GM12878 (cell line): ENCODE data around the gene ATXN1. TPM values are rescaled to one million over a fixed set of nuclear protein-coding genes. Genes with fewer than 3 reads are reported as not detected.

Source experiments
- ATAC-seq: fragments of 200-7000 bp; cut with Tn5 transposase; 3 replicates; pipeline ENCODE4 v1.9.1; 2020; ENCODE audit warnings: mild to moderate bottlenecking, moderate library complexity
- BruUV-seq: library from RNA; stranded (reverse); fragments of 400-500 nt; replicated peaks from 2 replicates; lab custom pipeline; 2021; lab: Mats Ljungman, UMichigan
- CTCF ChIA-PET: fragments of 300-600 bp; sonication (Branson Sonifier 250); formaldehyde crosslinking; extraction: SDS; loops from one replicate; lab custom pipeline; 2021; ENCODE audit warnings: inconsistent platforms; lab: Yijun Ruan, JAX
- POLR2A ChIA-PET: fragments of 350-600 bp; formaldehyde crosslinking; extraction: SDS; loops from one replicate; lab custom pipeline; 2021; ENCODE audit warnings: inconsistent platforms; lab: Charles Lee
- RAD21 ChIA-PET: fragments of 300-600 bp; sonication (Branson Sonifier 250); formaldehyde crosslinking; loops from one replicate; lab custom pipeline; 2023; ENCODE audit warnings: antibody characterized with exemption; ENCODE audit not compliant: unreplicated experiment; lab: Charles Lee
- SMC1A ChIA-PET: fragments of 300-600 bp; sonication (Branson Sonifier 250); formaldehyde crosslinking; loops from one replicate; lab custom pipeline; 2023; ENCODE audit not compliant: unreplicated experiment, uncharacterized antibody; lab: Charles Lee
- DNase-seq: peaks from one replicate; pipeline ENCODE4 v3.0.0-alpha.2; 2011; ENCODE audit warnings: low read depth, low spot score
- FAIRE-seq: peaks from 3 replicates; lab custom pipeline; 2011; peaks lifted over from hg19 to GRCh38; lab: Jason Lieb, UNC
- H2AFZ ChIP-seq: 2 replicates; pipeline ENCODE4 v1.6.0; 2011; ENCODE audit warnings: low read depth, low read length, control low read depth; ENCODE audit not compliant: control insufficient read depth
- H3K27ac ChIP-seq: 2 replicates; pipeline ENCODE4 v1.5.1; 2011; ENCODE audit warnings: control low read depth; ENCODE audit not compliant: control insufficient read depth, insufficient read depth
- H3K27me3 ChIP-seq, 2 experiments: replicated peaks in 1 of 2; 2 replicates each; pipeline versions ENCODE4 v1.6.0 to v1.6.1; 2011; ENCODE audit warnings: low read length in 1 of 2; ENCODE audit not compliant: control insufficient read depth in 2 of 2, insufficient read depth in 2 of 2
- H3K36me3 ChIP-seq, 2 experiments: 2 replicates each; pipeline ENCODE4 v1.5.1; 2011; ENCODE audit warnings: low read length in 1 of 2; ENCODE audit not compliant: control insufficient read depth in 2 of 2, insufficient read depth in 2 of 2
- H3K4me1 ChIP-seq: 2 replicates; pipeline ENCODE4 v1.6.1; 2011; ENCODE audit warnings: mild to moderate bottlenecking, low read length, moderate library complexity, mixed read lengths; ENCODE audit not compliant: control insufficient read depth, insufficient read depth
- H3K4me2 ChIP-seq: 2 replicates; pipeline ENCODE4 v1.6.0; 2011; ENCODE audit warnings: control low read depth; ENCODE audit not compliant: control insufficient read depth, insufficient read depth
- H3K4me3 ChIP-seq: fragments of 200-600 bp; sonication (generic); 2 replicates; pipeline ENCODE4 v1.5.1; 2016
- H3K79me2 ChIP-seq: 2 replicates; pipeline ENCODE4 v1.6.0; 2011; ENCODE audit warnings: low read length; ENCODE audit not compliant: control insufficient read depth, insufficient read depth
- H3K9ac ChIP-seq: 2 replicates; pipeline ENCODE4 v1.8.0; 2011; ENCODE audit warnings: low read length, control low read depth, mixed read lengths; ENCODE audit not compliant: control insufficient read depth, insufficient read depth
- H3K9me3 ChIP-seq: replicated peaks from 3 replicates; pipeline ENCODE4 v1.5.1; 2011; ENCODE audit warnings: mild to moderate bottlenecking, low read length; ENCODE audit not compliant: control insufficient read depth, insufficient read depth
- H4K20me1 ChIP-seq: 2 replicates; pipeline ENCODE4 v1.6.0; 2011; ENCODE audit not compliant: control insufficient read depth, insufficient read depth
- BHLHE40 ChIP-seq, 2 experiments: fragments of 450-650 bp in 1 of 2; IDR thresholded peaks; 2 replicates each; pipeline ENCODE4 v1.6.1; 2011 to 2017; ENCODE audit warnings: low read depth in 2 of 2, borderline replicate concordance in 1 of 2, improper control_type of control experiment in 1 of 2, low read length in 1 of 2, mild to moderate bottlenecking in 1 of 2
- EED ChIP-seq: sonication (generic); IDR thresholded peaks from 2 replicates; pipeline ENCODE4 v1.6.1; 2016; ENCODE audit warnings: antibody characterized with exemption, low read depth
- MEF2A ChIP-seq: IDR thresholded peaks from 2 replicates; pipeline ENCODE4 v1.6.1; 2011; ENCODE audit warnings: low read depth, mild to moderate bottlenecking, low read length, moderate library complexity; ENCODE audit not compliant: insufficient read depth
- SIX5 ChIP-seq: IDR thresholded peaks from 2 replicates; pipeline ENCODE4 v1.6.1; 2011; ENCODE audit warnings: mild to moderate bottlenecking, low read depth, low read length, moderate library complexity; ENCODE audit not compliant: severe bottlenecking
- TARDBP ChIP-seq: IDR thresholded peaks from 2 replicates; pipeline ENCODE4 v1.6.1; 2016; ENCODE audit warnings: borderline replicate concordance
- WGBS: methylation state at CpG from one replicate; pipeline ENCODE4 v1.1.6; 2016; ENCODE audit warnings: low lambda C conversion rate; ENCODE audit not compliant: insufficient replicate concordance, insufficient coverage; ENCODE audit errors: missing lambda C conversion rate; 5-methylcytosine and 5-hydroxymethylcytosine counted together
- in situ Hi-C: fragments of 300-500 bp; cut with MboI; formaldehyde crosslinking; loops from 9 replicates; pipeline ENCODE4 v1.14.3; 2018; ENCODE audit warnings: mixed read lengths
- intact Hi-C: fragments of 100-400 bp; cut with micrococcal nuclease; formaldehyde crosslinking; loops from one replicate; pipeline ENCODE4 v1.14.2; 2022; ENCODE audit not compliant: unreplicated experiment
- polyA plus RNA-seq, 11 experiments: library from polyadenylated mRNA; depleted of rRNA in 4 of 11; unstranded in 6 of 11; stranded (reverse) in 5 of 11; fragments of >200 nt; fragmentation: Nextera tagmentation in 4 of 11; fragmentation: Illumina TruSeq in 1 of 11; extraction: Ambion mirVana in 4 of 11; extraction: Trizol in 1 of 11; gene quantifications; 1 replicate in 1 of 11; 2 replicates in 10 of 11; pipeline versions ENCODE4 v1.2.1 to v1.2.3, GENCODE V29; 2011 to 2016; ENCODE audit warnings: inconsistent platforms in 2 of 11, missing spikeins in 2 of 11, low read depth in 1 of 11
- total RNA-seq, 4 experiments: library from RNA; depleted of rRNA in 3 of 4; stranded (reverse); fragments of >200 nt in 3 of 4; fragmentation: Illumina TruSeq in 1 of 4; extraction: Trizol in 1 of 4; gene quantifications; 2 replicates each; pipeline versions ENCODE4 v1.2.1 to v1.2.3, GENCODE V29; 2013 to 2021
- TF ChIP-seq, protein P1 (sequence below): fragments of 450-650 bp; IDR thresholded peaks from 2 replicates; pipeline ENCODE4 v1.6.1; 2016; ENCODE audit warnings: mild to moderate bottlenecking
- TF ChIP-seq, protein P2 (sequence below): IDR thresholded peaks from 2 replicates; pipeline ENCODE4 v1.6.1; 2012; ENCODE audit warnings: improper control_type of control experiment, low read depth, low read length; ENCODE audit not compliant: insufficient replicate concordance

ATXN1 gene
- total and polyA plus RNA-seq, 10 of the 15 experiments (the other 5 are each of a cell fraction or from before 2014, with no cell fraction given) = 12.2 to 51.2 (median 20.5) TPM

GRCh38 chr6:16278750-16279149 lies 482.5 kb downstream of the ATXN1 start:
- in situ Hi-C loops (no loop called here), intact Hi-C loops (no loop called here)
- 82% methylated on average over 9 of the region's 9 CpGs for WGBS
- Histone ChIP-seq H3K27me3 (no peaks in the 10 kb centered on the region; a peak in 2 of 4 replicates), H3K9me3 (no peaks in the 10 kb centered on the region), H3K4me2 (no peak overlapping the region), H3K27ac (no peak overlapping the region), H2AFZ (no peak overlapping the region), H4K20me1 (no peaks in the 10 kb centered on the region), H3K79me2 (no peaks in the 10 kb centered on the region), H3K4me1 (no peaks in the 10 kb centered on the region), H3K9ac (no peak overlapping the region)
- no TSS peak for BruUV-seq
- no peak for DNase-seq
- FAIRE-seq = no peak
- POLR2A ChIA-PET = no interaction called here
- CTCF ChIA-PET = no interaction called here
- no peak for TF ChIP-seq SIX5
- no peak for TF ChIP-seq TARDBP
- no peak for TF ChIP-seq MEF2A
- TF ChIP-seq, protein P1, sequence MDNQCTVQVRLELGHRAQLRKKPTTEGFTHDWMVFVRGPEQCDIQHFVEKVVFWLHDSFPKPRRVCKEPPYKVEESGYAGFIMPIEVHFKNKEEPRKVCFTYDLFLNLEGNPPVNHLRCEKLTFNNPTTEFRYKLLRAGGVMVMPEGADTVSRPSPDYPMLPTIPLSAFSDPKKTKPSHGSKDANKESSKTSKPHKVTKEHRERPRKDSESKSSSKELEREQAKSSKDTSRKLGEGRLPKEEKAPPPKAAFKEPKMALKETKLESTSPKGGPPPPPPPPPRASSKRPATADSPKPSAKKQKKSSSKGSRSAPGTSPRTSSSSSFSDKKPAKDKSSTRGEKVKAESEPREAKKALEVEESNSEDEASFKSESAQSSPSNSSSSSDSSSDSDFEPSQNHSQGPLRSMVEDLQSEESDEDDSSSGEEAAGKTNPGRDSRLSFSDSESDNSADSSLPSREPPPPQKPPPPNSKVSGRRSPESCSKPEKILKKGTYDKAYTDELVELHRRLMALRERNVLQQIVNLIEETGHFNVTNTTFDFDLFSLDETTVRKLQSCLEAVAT = no peak
- TF ChIP-seq, all 136 proteins: peak for 0
- no peaks in the 10 kb centered on the region for H3K36me3 ChIP-seq
- H3K4me3 ChIP-seq = no peak overlapping the region
- ChIA-PET RAD21 (no interaction called here), SMC1A (no interaction called here)
- ATAC-seq = no peak

GRCh38 chr6:16278048-16278724 lies 483.1 kb downstream of the ATXN1 start:
- intact Hi-C loops = no loop called here
- no peaks in the 10 kb centered on the region; a peak in 2 of 4 replicates for H3K27me3 ChIP-seq
- FAIRE-seq = no peak

More at GRCh38 chr6:16278048-16278724, 483.1 kb downstream of the ATXN1 start:
- Histone ChIP-seq H3K27ac (no peak overlapping the region), H4K20me1 (no peaks in the 10 kb centered on the region), H3K9me3 (no peaks in the 10 kb centered on the region), H3K9ac (no peak overlapping the region), H3K4me1 (no peaks in the 10 kb centered on the region), H3K4me3 (no peak overlapping the region), H3K79me2 (no peaks in the 10 kb centered on the region), H3K4me2 (no peak overlapping the region), H3K36me3 (no peaks in the 10 kb centered on the region), H2AFZ (no peak overlapping the region)
- WGBS = 59% methylated on average over 10 of the region's 10 CpGs
- RAD21 ChIA-PET = no interaction called here
- in situ Hi-C loops = no loop called here
- DNase-seq = no peak
- no peak for ATAC-seq
- SMC1A ChIA-PET = interaction anchor here (0.6 to 1.0 kb wide), 2 partner anchors 38 to 496 kb away, joined by 3 read pairs; no protein-coding TSS in a partner anchor
- POLR2A ChIA-PET = no interaction called here
- TF ChIP-seq, protein P2, sequence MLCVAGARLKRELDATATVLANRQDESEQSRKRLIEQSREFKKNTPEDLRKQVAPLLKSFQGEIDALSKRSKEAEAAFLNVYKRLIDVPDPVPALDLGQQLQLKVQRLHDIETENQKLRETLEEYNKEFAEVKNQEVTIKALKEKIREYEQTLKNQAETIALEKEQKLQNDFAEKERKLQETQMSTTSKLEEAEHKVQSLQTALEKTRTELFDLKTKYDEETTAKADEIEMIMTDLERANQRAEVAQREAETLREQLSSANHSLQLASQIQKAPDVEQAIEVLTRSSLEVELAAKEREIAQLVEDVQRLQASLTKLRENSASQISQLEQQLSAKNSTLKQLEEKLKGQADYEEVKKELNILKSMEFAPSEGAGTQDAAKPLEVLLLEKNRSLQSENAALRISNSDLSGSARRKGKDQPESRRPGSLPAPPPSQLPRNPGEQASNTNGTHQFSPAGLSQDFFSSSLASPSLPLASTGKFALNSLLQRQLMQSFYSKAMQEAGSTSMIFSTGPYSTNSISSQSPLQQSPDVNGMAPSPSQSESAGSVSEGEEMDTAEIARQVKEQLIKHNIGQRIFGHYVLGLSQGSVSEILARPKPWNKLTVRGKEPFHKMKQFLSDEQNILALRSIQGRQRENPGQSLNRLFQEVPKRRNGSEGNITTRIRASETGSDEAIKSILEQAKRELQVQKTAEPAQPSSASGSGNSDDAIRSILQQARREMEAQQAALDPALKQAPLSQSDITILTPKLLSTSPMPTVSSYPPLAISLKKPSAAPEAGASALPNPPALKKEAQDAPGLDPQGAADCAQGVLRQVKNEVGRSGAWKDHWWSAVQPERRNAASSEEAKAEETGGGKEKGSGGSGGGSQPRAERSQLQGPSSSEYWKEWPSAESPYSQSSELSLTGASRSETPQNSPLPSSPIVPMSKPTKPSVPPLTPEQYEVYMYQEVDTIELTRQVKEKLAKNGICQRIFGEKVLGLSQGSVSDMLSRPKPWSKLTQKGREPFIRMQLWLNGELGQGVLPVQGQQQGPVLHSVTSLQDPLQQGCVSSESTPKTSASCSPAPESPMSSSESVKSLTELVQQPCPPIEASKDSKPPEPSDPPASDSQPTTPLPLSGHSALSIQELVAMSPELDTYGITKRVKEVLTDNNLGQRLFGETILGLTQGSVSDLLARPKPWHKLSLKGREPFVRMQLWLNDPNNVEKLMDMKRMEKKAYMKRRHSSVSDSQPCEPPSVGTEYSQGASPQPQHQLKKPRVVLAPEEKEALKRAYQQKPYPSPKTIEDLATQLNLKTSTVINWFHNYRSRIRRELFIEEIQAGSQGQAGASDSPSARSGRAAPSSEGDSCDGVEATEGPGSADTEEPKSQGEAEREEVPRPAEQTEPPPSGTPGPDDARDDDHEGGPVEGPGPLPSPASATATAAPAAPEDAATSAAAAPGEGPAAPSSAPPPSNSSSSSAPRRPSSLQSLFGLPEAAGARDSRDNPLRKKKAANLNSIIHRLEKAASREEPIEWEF = no peak
- TF ChIP-seq BHLHE40 (IDR thresholded peaks at IDR 0.05; ENCODE audit: borderline replicate concordance in 1 of 2, low read depth in 2 of 2, low read length in 1 of 2) = no peak
- TF ChIP-seq EED = no peak
- CTCF ChIA-PET = interaction anchor here (0.7 to 7.9 kb wide), 4 partner anchors 8 to 485 kb away, joined by 3 to 54 read pairs (median 4); no protein-coding TSS in a partner anchor
- no TSS peak for BruUV-seq
